ENCODE results near the gene PRSS3.
"Not testable (repeated sequence)": the region's sequence is repeated elsewhere in the genome, so short reads cannot be mapped to it uniquely, and the experiment has no call there.

The PRSS3 gene

DNA sequence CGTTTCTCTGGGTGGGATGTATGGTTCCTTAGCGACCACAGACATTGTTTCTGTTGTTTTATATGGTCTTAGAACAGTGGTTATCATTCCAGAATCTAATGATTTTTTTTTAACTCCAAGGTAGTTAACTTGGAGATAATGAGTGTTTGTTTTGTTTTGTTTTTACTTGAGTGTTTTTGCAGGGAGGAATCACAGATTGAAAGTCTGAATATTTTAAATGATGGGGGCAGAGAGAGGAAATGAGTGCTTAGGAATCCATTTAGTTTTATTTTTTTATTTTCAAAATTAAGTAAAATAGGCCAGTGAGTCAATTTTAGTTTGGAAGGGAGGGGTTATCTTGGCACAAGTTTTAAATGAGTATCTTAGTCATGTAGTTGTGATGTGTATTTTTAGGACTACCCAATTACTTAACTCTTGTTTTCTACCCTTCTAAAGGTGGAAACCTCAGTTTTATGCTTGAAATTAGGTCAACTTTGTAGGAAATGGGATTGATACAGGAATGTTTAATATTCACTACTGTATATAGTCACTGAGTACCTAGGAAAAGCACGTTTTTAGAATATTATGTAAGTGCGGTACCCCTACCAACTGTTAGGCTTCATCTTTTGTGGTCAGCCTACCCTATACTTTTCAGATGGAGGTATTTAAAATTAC lies 23.6 kb downstream of the PRSS3 start:
- DNase-seq = no peak

DNA sequence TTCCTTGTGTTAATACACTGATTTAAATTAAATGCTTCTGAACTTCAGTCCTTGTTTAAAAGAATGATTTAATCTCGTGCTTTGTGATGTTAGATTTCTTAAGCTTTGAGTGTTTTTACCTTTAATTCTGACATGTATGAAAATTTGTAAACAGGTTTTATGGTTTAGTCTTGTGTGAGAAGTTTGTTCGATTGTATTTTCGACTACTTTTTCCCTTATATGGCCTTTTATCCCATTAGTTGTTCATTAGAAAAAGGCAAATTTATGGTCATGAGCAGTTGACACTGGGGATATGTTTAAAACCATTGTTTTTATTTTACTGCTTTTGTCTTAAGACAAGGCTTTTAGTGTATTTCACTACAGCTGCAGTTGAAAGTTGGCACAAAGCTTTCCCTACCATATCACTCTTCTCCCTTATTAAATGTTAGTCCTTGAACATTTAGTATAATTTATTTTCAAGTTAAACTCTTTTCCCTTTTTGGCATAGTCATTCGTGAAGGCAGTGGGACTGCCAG lies 24.9 kb downstream of the PRSS3 start:
- no peak for DNase-seq

DNA sequence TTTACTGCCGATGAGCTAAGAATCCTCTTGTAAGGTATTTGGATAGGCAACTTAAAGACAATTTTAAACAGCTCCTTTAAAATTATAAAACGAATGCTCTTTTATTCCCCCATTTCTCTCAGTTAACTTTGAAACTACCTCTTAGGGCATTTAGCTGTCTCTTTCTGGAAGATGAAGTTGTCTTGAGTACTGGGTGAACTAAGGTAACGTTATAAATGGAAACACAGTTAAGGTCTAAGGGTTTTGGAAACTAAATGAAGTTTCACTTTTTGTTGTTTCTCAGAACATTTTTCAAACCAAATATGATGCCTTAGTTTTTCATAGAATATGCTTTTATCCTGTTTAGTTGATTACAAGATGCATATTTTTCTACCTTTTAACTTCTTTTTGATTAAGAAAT lies 28.4 kb downstream of the PRSS3 start:
- DNase-seq = no peak

DNA sequence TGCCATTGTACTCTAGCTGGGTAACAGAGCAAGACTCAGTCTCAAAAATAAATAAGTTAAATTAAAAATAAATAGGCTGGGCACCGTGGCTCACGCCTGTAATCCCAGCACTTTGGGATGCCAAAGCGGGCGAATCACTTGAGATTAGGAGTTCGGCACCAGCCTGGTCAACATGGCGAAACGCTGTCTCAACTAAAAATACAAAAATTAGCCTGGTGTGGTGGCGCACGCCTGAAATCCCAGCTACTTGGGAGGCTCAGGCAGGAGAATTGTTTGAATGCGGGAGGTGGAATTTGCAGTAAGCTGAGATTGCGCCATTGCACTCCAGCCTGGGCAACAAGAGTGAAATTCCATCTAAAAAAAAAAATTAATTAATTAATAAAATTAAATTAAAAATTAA lies 31.9 kb downstream of the PRSS3 start:
- not testable (repeated sequence) for DNase-seq

DNA sequence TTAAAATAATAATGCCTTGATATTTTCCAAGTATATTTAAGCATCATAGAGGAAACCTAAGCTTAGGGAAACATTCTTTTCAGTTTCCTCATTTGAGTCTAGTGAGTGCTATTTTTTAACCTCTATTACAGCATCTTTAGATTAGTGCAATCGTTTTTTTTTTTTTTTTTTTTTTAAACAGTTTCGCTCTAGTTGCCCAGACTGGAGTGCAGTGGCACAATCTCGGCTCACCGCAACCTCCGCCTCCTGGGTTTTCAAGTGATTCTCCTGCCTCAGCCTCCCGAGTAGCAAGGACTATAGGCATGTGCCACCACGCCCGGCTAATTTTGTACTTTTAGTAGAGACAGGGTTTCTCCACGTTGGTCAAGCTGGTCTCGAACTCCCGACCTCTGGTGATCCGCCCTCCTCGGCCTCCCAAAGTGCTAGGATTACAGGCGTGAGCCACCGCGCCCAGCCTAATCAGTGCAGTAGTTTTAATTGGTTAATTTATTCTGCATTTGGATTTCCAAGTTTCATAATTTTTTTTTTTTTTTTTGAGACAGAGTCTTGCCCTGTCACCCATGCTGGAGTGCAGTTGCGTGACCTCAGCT lies 34.4 kb downstream of the PRSS3 start:
- DNase-seq = not testable (repeated sequence)

DNA sequence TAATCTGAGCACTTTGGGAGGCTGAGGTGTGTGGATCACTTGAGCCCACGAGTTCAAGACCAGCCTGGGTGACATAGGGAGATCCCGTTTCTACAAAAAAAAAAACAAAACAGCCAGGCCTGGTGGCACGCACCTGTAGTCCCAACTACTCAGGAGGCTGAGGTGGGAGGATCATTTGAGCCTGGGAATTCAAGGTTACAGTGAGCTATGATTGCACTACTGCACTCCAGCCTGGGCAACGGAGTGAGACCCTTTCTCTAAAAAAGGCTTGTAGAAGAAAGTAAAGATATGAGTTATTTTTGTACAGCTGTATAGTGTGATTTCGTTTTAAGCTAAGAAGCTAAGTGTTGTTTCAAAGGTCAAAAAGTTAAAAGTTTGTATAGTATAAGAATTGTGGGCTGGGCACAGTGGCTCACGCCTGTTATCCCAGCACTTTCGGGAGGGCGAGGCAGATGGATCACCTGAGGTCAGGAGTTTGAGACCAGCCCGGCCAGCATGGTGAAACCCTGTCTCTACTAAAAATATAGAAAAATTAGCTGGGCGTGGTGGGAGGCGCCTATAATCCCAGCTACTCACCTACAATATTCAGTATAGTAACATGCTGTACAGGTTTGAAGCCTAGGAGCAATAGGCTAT lies 40.4 kb downstream of the PRSS3 start:
- DNase-seq = no peak

DNA sequence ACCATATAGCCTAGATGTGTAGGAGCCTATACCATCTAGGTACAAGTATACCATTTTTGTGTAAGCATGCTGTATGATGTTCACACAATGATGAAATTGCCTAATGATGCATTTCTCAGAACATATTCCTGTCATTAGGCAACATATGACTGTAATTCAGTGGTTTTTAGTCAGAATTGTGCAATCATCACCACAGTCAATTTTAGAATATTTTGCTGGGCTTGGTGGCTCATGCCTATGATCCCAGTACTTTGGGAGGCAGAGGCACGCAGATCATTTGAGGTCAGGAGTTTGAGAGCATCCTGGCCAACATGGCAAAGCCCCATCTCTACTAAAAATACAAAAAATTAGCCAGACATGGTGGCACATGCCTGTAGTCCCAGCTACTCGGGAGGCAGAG lies 40.9 kb downstream of the PRSS3 start:
- DNase-seq = not testable (repeated sequence)

DNA sequence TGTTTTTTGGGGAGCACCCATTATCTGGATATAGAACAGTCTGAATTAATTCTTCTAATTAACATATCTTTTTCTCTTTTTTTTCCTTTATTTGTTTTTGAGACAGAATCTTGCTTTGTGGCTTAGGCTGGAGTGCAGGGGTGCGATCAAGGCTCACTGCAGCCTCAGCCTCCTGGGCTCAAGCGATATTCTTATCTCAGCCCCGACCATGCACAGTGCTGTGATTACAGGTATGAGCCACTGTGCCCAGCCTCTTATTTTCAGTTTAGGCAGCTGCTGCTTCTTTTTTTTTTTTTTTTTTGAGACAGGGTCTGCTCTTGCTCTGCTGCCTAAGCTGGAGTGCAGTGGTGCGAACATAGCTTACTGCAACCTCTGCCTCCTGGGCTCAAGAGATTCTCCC lies 41.8 kb downstream of the PRSS3 start:
- no peak for DNase-seq

DNA sequence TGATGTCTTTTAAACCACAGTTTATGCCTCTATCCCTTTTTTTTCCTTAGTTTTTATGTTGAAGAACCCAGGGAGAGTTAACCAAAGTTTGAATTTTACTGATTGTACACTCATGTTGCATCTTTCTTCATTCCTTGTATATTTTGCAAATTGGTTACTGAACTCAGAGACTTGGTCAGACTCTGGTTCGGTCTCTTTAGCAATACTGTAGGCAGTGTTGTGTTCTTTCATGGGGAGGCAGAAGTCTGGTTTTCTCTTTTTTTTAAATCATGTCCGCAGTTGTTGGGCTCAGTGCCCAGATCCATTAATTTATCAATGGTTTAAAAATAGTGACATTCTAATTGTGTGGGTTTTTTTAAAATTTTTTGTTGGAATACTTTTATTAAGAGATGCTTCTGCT lies 45.0 kb downstream of the PRSS3 start:
- no peak for DNase-seq

DNA sequence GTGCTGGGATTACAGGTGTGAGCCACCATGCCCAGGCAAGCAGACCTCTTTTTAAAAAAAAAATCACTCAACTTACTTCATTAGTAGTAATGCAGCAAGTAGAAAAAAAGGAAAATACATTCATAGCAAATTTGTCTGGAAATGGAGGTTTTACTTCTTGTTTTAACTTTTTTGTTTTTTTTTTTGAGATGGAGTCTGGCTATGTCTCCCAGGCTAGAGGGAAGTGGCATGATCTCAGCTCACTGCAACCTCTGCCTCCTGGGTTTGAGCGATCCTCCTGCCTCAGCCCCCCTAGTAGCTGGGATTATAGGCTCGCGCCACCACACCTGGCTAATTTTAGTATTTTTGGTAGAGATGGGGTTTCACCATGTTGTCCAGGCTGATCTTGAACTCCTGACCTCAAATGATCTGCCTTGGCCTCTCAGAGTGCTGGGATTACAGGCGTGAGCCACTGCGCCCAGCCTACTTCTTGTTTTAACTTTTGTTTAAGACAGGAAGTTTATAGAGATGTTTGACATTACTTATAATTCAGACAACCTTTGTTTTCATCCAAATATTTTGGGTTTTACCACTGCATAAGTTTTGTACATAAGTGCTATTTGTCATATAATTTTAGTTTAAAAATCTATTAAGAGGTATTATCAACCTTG lies 48.1 kb downstream of the PRSS3 start:
- DNase-seq = no peak

DNA sequence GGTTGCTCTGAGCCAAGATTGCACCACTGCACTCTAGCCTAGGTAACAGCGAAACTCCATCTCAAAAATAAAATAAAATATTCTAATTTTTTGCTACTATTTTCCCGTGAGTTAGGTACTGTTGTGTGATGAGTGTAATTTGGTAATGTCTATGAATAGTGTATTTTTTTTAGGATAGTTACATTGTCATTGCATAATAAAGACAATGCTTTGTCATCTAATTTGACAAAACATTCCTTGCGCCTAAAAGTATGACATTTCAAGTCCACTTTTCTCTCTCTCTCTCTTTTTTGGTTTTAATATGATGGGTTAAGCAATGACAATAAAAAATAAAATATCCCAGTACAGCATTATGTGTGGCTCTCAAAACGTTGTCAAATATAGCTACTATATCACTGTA lies 50.9 kb downstream of the PRSS3 start:
- no peak for DNase-seq

DNA sequence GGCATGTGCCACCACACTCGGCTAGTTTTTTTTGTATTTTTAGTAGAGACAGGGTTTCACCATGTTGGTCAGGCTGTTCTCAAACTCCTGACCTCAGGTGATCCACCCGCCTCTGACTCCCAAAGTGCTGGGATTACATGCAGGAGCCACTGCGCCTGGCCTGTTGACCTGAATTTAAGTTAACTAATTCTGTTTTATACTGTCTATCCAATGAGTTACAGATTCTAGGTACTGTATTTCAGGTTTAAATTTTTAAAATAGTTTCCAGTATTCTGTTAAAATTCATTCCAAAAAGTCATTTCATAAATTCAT lies 52.5 kb downstream of the PRSS3 start:
- not testable (repeated sequence) for DNase-seq

All from COR-L47 (cell line).